GM23338 (cell line): ENCODE data around the gene ANTXR1. TPM values are rescaled to one million over a fixed set of nuclear protein-coding genes. Genes with fewer than 3 reads are reported as not detected.

Source experiments
- ATAC-seq: fragments of 200-7000 bp; cut with Tn5 transposase; 3 replicates; pipeline ENCODE4 v1.9.1; 2020
- DNase-seq: peaks from one replicate; pipeline ENCODE4 v3.0.0-alpha.2; 2015; ENCODE audit warnings: low spot score
- H2AFZ ChIP-seq: fragments of 200-600 bp; sonication (generic); 2 replicates; pipeline ENCODE4 v1.8.0; 2016; ENCODE audit warnings: antibody characterized with exemption, mild to moderate bottlenecking, moderate library complexity
- H3F3A ChIP-seq: fragments of 200-600 bp; sonication (generic); replicated peaks from 2 replicates; pipeline ENCODE4 v1.8.0; 2017; ENCODE audit warnings: antibody characterized with exemption, mixed run types, low read depth
- H3K27ac ChIP-seq: fragments of 200-600 bp; sonication (generic); 2 replicates; pipeline ENCODE4 v1.6.1; 2016; ENCODE audit warnings: low read depth
- H3K27me3 ChIP-seq: fragments of 200-600 bp; sonication (generic); 2 replicates; pipeline ENCODE4 v1.8.0; 2016; ENCODE audit warnings: mild to moderate bottlenecking, mixed run types, moderate library complexity; ENCODE audit not compliant: insufficient read depth
- H3K36me3 ChIP-seq: fragments of 200-600 bp; sonication (generic); 2 replicates; pipeline ENCODE4 v1.8.0; 2016; ENCODE audit warnings: mild to moderate bottlenecking; ENCODE audit not compliant: insufficient read depth
- H3K4me1 ChIP-seq: fragments of 200-600 bp; sonication (generic); 2 replicates; pipeline ENCODE4 v1.8.0; 2016; ENCODE audit warnings: mild to moderate bottlenecking, moderate library complexity; ENCODE audit not compliant: insufficient read depth
- H3K4me2 ChIP-seq: fragments of 200-600 bp; sonication (generic); 2 replicates; pipeline ENCODE4 v1.7.1; 2017; ENCODE audit warnings: mixed run types
- H3K4me3 ChIP-seq: fragments of 200-600 bp; sonication (generic); 2 replicates; pipeline ENCODE4 v1.6.1; 2016; ENCODE audit warnings: mixed run types
- H3K79me2 ChIP-seq: fragments of 200-600 bp; sonication (generic); replicated peaks from 2 replicates; pipeline ENCODE4 v1.8.0; 2017; ENCODE audit warnings: mild to moderate bottlenecking; ENCODE audit not compliant: insufficient read depth
- H3K9me2 ChIP-seq: fragments of 200-600 bp; sonication (generic); 2 replicates; pipeline ENCODE4 v1.8.0; 2017; ENCODE audit not compliant: insufficient read depth
- H4K20me1 ChIP-seq: fragments of 200-600 bp; sonication (generic); replicated peaks from 2 replicates; pipeline ENCODE4 v1.8.0; 2017; ENCODE audit warnings: mild to moderate bottlenecking; ENCODE audit not compliant: insufficient read depth
- H3K27ac Mint-ChIP-seq: 2 replicates; pipeline ENCODE4 v1.8.0; 2020; ENCODE audit warnings: inconsistent platforms, mild to moderate bottlenecking, moderate library complexity, mixed read lengths
- H3K27me3 Mint-ChIP-seq: 3 replicates; pipeline ENCODE4 v1.8.0; 2022; ENCODE audit warnings: low read depth, mild to moderate bottlenecking, moderate library complexity, mixed read lengths, inconsistent platforms; ENCODE audit not compliant: insufficient read depth, poor library complexity
- H3K36me3 Mint-ChIP-seq: 3 replicates; pipeline ENCODE4 v1.8.0; 2021; ENCODE audit warnings: low read depth, mild to moderate bottlenecking, inconsistent platforms, moderate library complexity, mixed read lengths
- H3K4me1 Mint-ChIP-seq: 3 replicates; pipeline ENCODE4 v1.8.0; 2020; ENCODE audit warnings: mild to moderate bottlenecking, inconsistent platforms, mixed read lengths
- H3K4me3 Mint-ChIP-seq: 3 replicates; pipeline ENCODE4 v1.8.0; 2021; ENCODE audit warnings: moderate library complexity, mild to moderate bottlenecking, inconsistent platforms, mixed read lengths
- H3K9me3 Mint-ChIP-seq: 3 replicates; pipeline ENCODE4 v1.8.0; 2020; ENCODE audit warnings: moderate library complexity, mild to moderate bottlenecking, inconsistent platforms, mixed read lengths
- CREB1 ChIP-seq: fragments of 250-450 bp; sonication (Bioruptor Pico); IDR thresholded peaks from 2 replicates; pipeline ENCODE4 v1.5.0; 2020; ENCODE audit warnings: low read depth, mild to moderate bottlenecking, moderate library complexity
- NANOG ChIP-seq: IDR thresholded peaks from 2 replicates; pipeline ENCODE4 v1.6.1; 2016; ENCODE audit warnings: antibody characterized with exemption, borderline replicate concordance
- REST ChIP-seq: IDR thresholded peaks from one replicate; pipeline ENCODE4 v1.6.1; 2018; ENCODE audit warnings: antibody characterized with exemption; ENCODE audit not compliant: unreplicated experiment
- ZNF462 ChIP-seq: fragments of 250-450 bp; sonication (Bioruptor Pico); IDR thresholded peaks from 2 replicates; pipeline ENCODE4 v1.5.0; 2020; ENCODE audit warnings: mild to moderate bottlenecking, moderate library complexity
- polyA plus RNA-seq: library from polyadenylated mRNA; unstranded; fragments of >200 nt; fragmentation: Nextera tagmentation; extraction: Ambion mirVana; gene quantifications from 2 replicates; pipeline ENCODE4 v1.2.1, GENCODE V29; 2016
- total RNA-seq: library from RNA; depleted of rRNA; stranded (reverse); fragments of >200 nt; shearing (Covaris generic); gene quantifications from 2 replicates; pipeline ENCODE4 v1.2.3, GENCODE V29; 2014

The ANTXR1 gene
- total and polyA plus RNA-seq, 2 experiments from 2014 or later: 16.1 to 23.1 TPM

- no peak overlapping the region for H2AFZ ChIP-seq
- ATAC-seq: no peak
- H3F3A ChIP-seq: no peaks in the 10 kb centered on the region
- peaks cover 3% of the 10 kb centered on the region; the same call in 1 of the 2 replicates for H3K9me2 ChIP-seq
- H3K4me3 Mint-ChIP-seq: no peak overlapping the region
- H3K27me3 Mint-ChIP-seq: no peaks in the 10 kb centered on the region
- no peaks in the 10 kb centered on the region for H3K9me3 Mint-ChIP-seq
- TF ChIP-seq REST: no peak
- TF ChIP-seq ZNF462 (CRISPR knock-in tag): no peak
- TF ChIP-seq CREB1 (CRISPR knock-in tag): no peak
- no peak for TF ChIP-seq NANOG
- H3K27ac ChIP-seq: no peak overlapping the region
- H3K4me1 Mint-ChIP-seq: peaks cover 12% of the 10 kb centered on the region
- H4K20me1 ChIP-seq: no peaks in the 10 kb centered on the region
- peaks cover 14% of the 10 kb centered on the region for H3K36me3 Mint-ChIP-seq
- H3K36me3 ChIP-seq: no peaks in the 10 kb centered on the region; the same call in 1 of the 2 replicates
- H3K4me3 ChIP-seq: no peak overlapping the region
- H3K79me2 ChIP-seq: no peaks in the 10 kb centered on the region
- H3K27me3 ChIP-seq: no peaks in the 10 kb centered on the region
- no peak overlapping the region for H3K27ac Mint-ChIP-seq
- DNase-seq: no peak
- H3K4me2 ChIP-seq: no peak overlapping the region
- H3K4me1 ChIP-seq: no peaks in the 10 kb centered on the region
These were observed 229.7 kb downstream of the ANTXR1 start for GRCh38 chr2:69242651-69243051.
